PC-9 (cell line): Measurements from ENCODE around the gene IGFBP5. TPM values are rescaled to one million over a fixed set of nuclear protein-coding genes. Genes with fewer than 3 reads are reported as not detected.
A peak's percentile ranks its signal among the peaks of the same experiment; 100 is the strongest.

ENCODE experiments used
- BruUV-seq: library from RNA; stranded (reverse); fragments of 400-500 nt; replicated peaks from 2 replicates; lab custom pipeline; 2021; lab: Mats Ljungman, UMichigan
- CTCF ChIA-PET: fragments of 300-600 bp; sonication (Branson Sonifier 250); formaldehyde crosslinking; loops from one replicate; lab custom pipeline; 2022; ENCODE audit warnings: antibody characterized with exemption; lab: Charles Lee
- POLR2A ChIA-PET: fragments of 300-600 bp; sonication (Branson Sonifier 250); formaldehyde crosslinking; loops from one replicate; lab custom pipeline; 2022; ENCODE audit warnings: antibody characterized with exemption; ENCODE audit not compliant: unreplicated experiment; lab: Charles Lee
- DNase-seq, 2 experiments: peaks; one replicate each; pipeline versions ENCODE4 v3.0.0 to v3.0.0-alpha.2; 2015 to 2022; ENCODE audit warnings: mixed read lengths in 1 of 2
- H2AFZ ChIP-seq: fragments of 200-600 bp; sonication (generic); 2 replicates; pipeline ENCODE4 v1.8.1; 2017; ENCODE audit warnings: antibody characterized with exemption
- H3F3A ChIP-seq: fragments of 200-600 bp; sonication (generic); 2 replicates; pipeline ENCODE4 v1.8.1; 2017; ENCODE audit warnings: antibody characterized with exemption, mild to moderate bottlenecking, low read depth; ENCODE audit not compliant: insufficient read depth
- H3K27ac ChIP-seq: fragments of 200-600 bp; sonication (generic); 2 replicates; pipeline ENCODE4 v1.6.1; 2016; ENCODE audit warnings: mixed run types
- H3K27me3 ChIP-seq: fragments of 200-600 bp; sonication (generic); 2 replicates; pipeline ENCODE4 v1.6.1; 2016; ENCODE audit warnings: low read depth, mixed run types; ENCODE audit not compliant: insufficient read depth
- H3K36me3 ChIP-seq: fragments of 200-600 bp; sonication (generic); 2 replicates; pipeline ENCODE4 v1.6.1; 2016; ENCODE audit warnings: low read depth, mixed run types
- H3K4me1 ChIP-seq: fragments of 200-600 bp; sonication (generic); replicated peaks from 2 replicates; pipeline ENCODE4 v1.6.1; 2016; ENCODE audit warnings: mixed run types; ENCODE audit not compliant: insufficient read depth
- H3K4me2 ChIP-seq: fragments of 200-600 bp; sonication (generic); 2 replicates; pipeline ENCODE4 v1.6.1; 2017; ENCODE audit warnings: mixed run types
- H3K4me3 ChIP-seq: fragments of 200-600 bp; sonication (generic); 2 replicates; pipeline ENCODE4 v1.6.1; 2016; ENCODE audit warnings: mixed run types
- H3K79me2 ChIP-seq: fragments of 200-600 bp; sonication (generic); 2 replicates; pipeline ENCODE4 v1.6.1; 2017; ENCODE audit warnings: low read depth, mixed run types
- H3K9me2 ChIP-seq: fragments of 200-600 bp; sonication (generic); 2 replicates; pipeline ENCODE4 v1.8.1; 2017; ENCODE audit warnings: mild to moderate bottlenecking; ENCODE audit not compliant: insufficient read depth
- H3K9me3 ChIP-seq: fragments of 200-600 bp; sonication (generic); 2 replicates; pipeline ENCODE4 v1.8.1; 2016; ENCODE audit warnings: low read depth; ENCODE audit not compliant: insufficient read depth
- H4K20me1 ChIP-seq: fragments of 200-600 bp; sonication (generic); 2 replicates; pipeline ENCODE4 v1.8.1; 2017; ENCODE audit not compliant: insufficient read depth
- CTCF ChIP-seq: fragments of 200-600 bp; sonication (generic); conservative IDR thresholded peaks from 2 replicates; pipeline ENCODE4 v1.6.1; 2017; ENCODE audit warnings: mixed run types, antibody characterized with exemption, mild to moderate bottlenecking, moderate library complexity
- EZH2 ChIP-seq: fragments of 200-600 bp; sonication (generic); IDR thresholded peaks from 2 replicates; pipeline ENCODE4 v1.8.0; 2017; ENCODE audit warnings: antibody characterized with exemption, low read depth
- intact Hi-C: fragments of 100-400 bp; cut with micrococcal nuclease; formaldehyde crosslinking; loops from one replicate; pipeline ENCODE4 v1.10.0; 2022; ENCODE audit not compliant: unreplicated experiment
- total RNA-seq: library from RNA; stranded (reverse); gene quantifications from 2 replicates; pipeline ENCODE4 v1.2.3, GENCODE V29; 2021

IGFBP5 gene
- total RNA-seq, 1 experiment from 2014 or later: 5.5 TPM

- Histone ChIP-seq H2AFZ (no peak overlapping the region), H4K20me1 (no peaks in the 10 kb centered on the region), H3K4me3 (no peak overlapping the region), H3K4me2 (no peak overlapping the region), H3K36me3 (no peaks in the 10 kb centered on the region), H3K4me1 (peaks cover 3% of the 10 kb centered on the region; the same call in 1 of the 2 replicates), H3F3A (peaks cover 3% of the 10 kb centered on the region; the same call in 1 of the 2 replicates), H3K27ac (no peak overlapping the region), H3K9me2 (no peaks in the 10 kb centered on the region), H3K27me3 (no peaks in the 10 kb centered on the region), H3K79me2 (no peaks in the 10 kb centered on the region), H3K9me3 (no peaks in the 10 kb centered on the region)
- ChIA-PET POLR2A (interaction anchor here (0.5 kb wide), 1 partner anchor 707 kb away, joined by 10 read pairs; no protein-coding TSS in a partner anchor), CTCF (interaction anchor here (0.6 kb wide), 1 partner anchor 814 kb away, joined by 4 read pairs; no protein-coding TSS in a partner anchor)
- BruUV-seq: no TSS peak
- intact Hi-C loops: loop anchor here (5.0 kb wide), 6 partner anchors 81 to 1061 kb away; no protein-coding TSS in a partner anchor
- DNase-seq: no peak
- no peak for TF ChIP-seq CTCF
These were observed 972 bp upstream of the IGFBP5 start for GRCh38 chr2:216696321-216696720.

GRCh38 chr2:216694826-216695217 lies 527 bp downstream of the IGFBP5 start:
- Histone ChIP-seq H3K4me2 (peak overlapping the region; percentile 61), H3K9me2 (no peaks in the 10 kb centered on the region), H4K20me1 (no peaks in the 10 kb centered on the region), H3K9me3 (no peaks in the 10 kb centered on the region), H3K27ac (no peak overlapping the region), H3K36me3 (no peaks in the 10 kb centered on the region), H3K79me2 (no peaks in the 10 kb centered on the region), H3F3A (peaks cover 3% of the 10 kb centered on the region; the same call in 1 of the 2 replicates), H3K27me3 (no peaks in the 10 kb centered on the region), H2AFZ (no peak overlapping the region), H3K4me3 (peak overlapping the region; percentile 39; the same call in 1 of the 2 replicates), H3K4me1 (peaks cover 3% of the 10 kb centered on the region; the same call in 1 of the 2 replicates)
- no TSS peak for BruUV-seq
- DNase-seq: no peak
- ChIA-PET POLR2A (no interaction called here), CTCF (interaction anchor here (0.6 kb wide), 1 partner anchor 586 kb away, joined by 11 read pairs; the partner anchor contains the start of gene XRCC5)
- TF ChIP-seq EZH2 (no peak), CTCF (no peak)
- intact Hi-C loops: loop anchor here (5.0 kb wide), 7 partner anchors 82 to 1062 kb away; no protein-coding TSS in a partner anchor

GRCh38 chr2:216694082-216694825 lies 1.1 kb downstream of the IGFBP5 start:
- peaks cover 3% of the 10 kb centered on the region; the same call in 1 of the 2 replicates for H3K4me1 ChIP-seq
- no peak for TF ChIP-seq CTCF
- TF ChIP-seq EZH2: no peak

More at GRCh38 chr2:216694082-216694825, 1.1 kb downstream of the IGFBP5 start:
- H2AFZ ChIP-seq: no peak overlapping the region
- H3K79me2 ChIP-seq: no peaks in the 10 kb centered on the region
- peak overlapping the region; percentile 39; the same call in 1 of the 2 replicates for H3K4me3 ChIP-seq
- intact Hi-C loops: loop anchor here (5.0 kb wide), 1 partner anchor 538 kb away; no protein-coding TSS in a partner anchor
- H3K27me3 ChIP-seq: no peaks in the 10 kb centered on the region
- peaks cover 3% of the 10 kb centered on the region; the same call in 1 of the 2 replicates for H3F3A ChIP-seq
- H3K9me2 ChIP-seq: no peaks in the 10 kb centered on the region
- no peak overlapping the region for H3K27ac ChIP-seq
- no peaks in the 10 kb centered on the region for H3K9me3 ChIP-seq
- peak overlapping the region; percentile 61 for H3K4me2 ChIP-seq
- H3K36me3 ChIP-seq: no peaks in the 10 kb centered on the region
- BruUV-seq: no TSS peak
- ChIA-PET CTCF (interaction anchor here (1.1 kb wide), 1 partner anchor 411 kb away, joined by 4 read pairs; no protein-coding TSS in a partner anchor), POLR2A (interaction anchor here (0.6 to 0.8 kb wide), 3 partner anchors 13 to 1556 kb away, joined by 3 to 4 read pairs (median 3); partner anchors contain the start of gene ABCA12)
- peak in 1 of 2 experiments; percentile 31 for DNase-seq
- H4K20me1 ChIP-seq: no peaks in the 10 kb centered on the region
